Heart left ventricle (tissue), 13 donors: ENCODE measurements around the gene CCDC154.

Source experiments
- POLR2A ChIP-seq, 2 donors: fragments of 450-650 bp; IDR thresholded peaks; one replicate each; pipeline ENCODE4 v1.6.1; 2017; ENCODE audit warnings: antibody characterized with exemption in 2 of 2, mild to moderate bottlenecking in 2 of 2, moderate library complexity in 2 of 2
- TF ChIP-seq, protein P1 (sequence below), 12 donors: fragments of 200-600 bp; sonication (generic) in 4 of 12; IDR thresholded peaks; one replicate each; pipeline versions ENCODE4 v1.5.0 to v1.8.0; 2018 to 2022; ENCODE audit warnings: antibody characterized with exemption in 12 of 12, mild to moderate bottlenecking in 5 of 12
- donor health status: ischemic (EF 13 %, LVEDD 7.1; RV severe dilation, severe dysfunction).
- donor health status: DM: no; HTN: yes; CAD: no.
- donor health status: DM: no; HTN: no; CAD: no.
- donor health status: ischemic (EF 25% LVEDD 6.9; RV normal size, moderate dysfunction).
- donor health status: ischemic (EF 25% LVEDD 5.7; RV mildly dilated, moderate dysfunction).
- donor health status: ischemic (EF 35%, LVEDD 5.7; RV mildly dilated, moderate dysfunction).
- donor health status: nonischemic (EF 11% LVEDD 7.7; RV severe dilation, severe dysfunction).
- donor health status: DM: yes; HTN: yes; CAD: no.
- donor health status: PGD.
- donor health status: ischemic (EF 29% LVEDD 5.4; RV normal size, mild dysfunction).
- donor health status: nonischemic (EF 23%, LVEDD 6.1; RV moderate dilation, normal function).

DNA sequence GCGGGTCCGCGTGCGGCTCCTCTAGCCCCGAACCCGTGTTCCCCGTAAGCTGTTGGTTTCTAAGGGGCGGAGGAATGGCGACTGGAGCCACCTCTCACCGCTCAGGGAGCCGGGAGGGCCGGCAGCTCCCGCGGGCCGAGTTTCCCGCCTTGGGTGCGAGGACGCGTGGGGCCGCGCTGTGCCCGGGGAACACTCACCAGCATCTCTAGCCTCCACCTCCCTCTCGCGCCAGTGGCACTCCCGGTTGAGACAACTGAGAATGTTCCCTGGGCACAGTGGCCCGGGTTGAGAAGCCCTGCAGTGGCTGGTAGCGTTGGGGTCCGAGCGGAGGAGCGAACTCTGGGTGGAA is 49.4 kb upstream of the CCDC154 start:
- TF ChIP-seq, protein P1, sequence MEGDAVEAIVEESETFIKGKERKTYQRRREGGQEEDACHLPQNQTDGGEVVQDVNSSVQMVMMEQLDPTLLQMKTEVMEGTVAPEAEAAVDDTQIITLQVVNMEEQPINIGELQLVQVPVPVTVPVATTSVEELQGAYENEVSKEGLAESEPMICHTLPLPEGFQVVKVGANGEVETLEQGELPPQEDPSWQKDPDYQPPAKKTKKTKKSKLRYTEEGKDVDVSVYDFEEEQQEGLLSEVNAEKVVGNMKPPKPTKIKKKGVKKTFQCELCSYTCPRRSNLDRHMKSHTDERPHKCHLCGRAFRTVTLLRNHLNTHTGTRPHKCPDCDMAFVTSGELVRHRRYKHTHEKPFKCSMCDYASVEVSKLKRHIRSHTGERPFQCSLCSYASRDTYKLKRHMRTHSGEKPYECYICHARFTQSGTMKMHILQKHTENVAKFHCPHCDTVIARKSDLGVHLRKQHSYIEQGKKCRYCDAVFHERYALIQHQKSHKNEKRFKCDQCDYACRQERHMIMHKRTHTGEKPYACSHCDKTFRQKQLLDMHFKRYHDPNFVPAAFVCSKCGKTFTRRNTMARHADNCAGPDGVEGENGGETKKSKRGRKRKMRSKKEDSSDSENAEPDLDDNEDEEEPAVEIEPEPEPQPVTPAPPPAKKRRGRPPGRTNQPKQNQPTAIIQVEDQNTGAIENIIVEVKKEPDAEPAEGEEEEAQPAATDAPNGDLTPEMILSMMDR (IDR thresholded peaks at IDR 0.05): no peak
- TF ChIP-seq POLR2A (IDR thresholded peaks at IDR 0.05): no peak
